ENCODE data around the gene RABL6. TPM values are rescaled to one million over a fixed set of nuclear protein-coding genes. Genes with fewer than 3 reads are reported as not detected.

Gene RABL6
- total RNA-seq, 3 donors from 2014 or later (not counting 1 experiment from before 2014, with no cell fraction given) = 72.7 to 82.5 (median 75.9) TPM

GRCh38 chr9:136808806-136809158, 1.0 kb downstream of the RABL6 start:
- Mint-ChIP-seq H3K27ac (peak overlapping the region; percentile 73 to 84), H3K4me1 (peaks cover 36 to 41% of the 10 kb centered on the region in 2 donors), H3K9me3 (no peaks in the 10 kb centered on the region), H3K27me3 (ENCODE audit: low read depth in 2 of 2) (no peaks in the 10 kb centered on the region), H3K4me3 (peak overlapping the region; percentile 91), H3K36me3 (no peaks in the 10 kb centered on the region)
- Histone ChIP-seq H3K9me3 (ENCODE audit: control insufficient read depth, insufficient read depth, low read length) (no peaks in the 10 kb centered on the region), H3K4me1 (ENCODE audit: control insufficient read depth, insufficient read depth, low read length) (peaks cover 36% of the 10 kb centered on the region), H3K36me3 (ENCODE audit: control insufficient read depth, insufficient read depth, low read length) (peaks cover 11% of the 10 kb centered on the region), H3K27me3 (ENCODE audit: control insufficient read depth, insufficient read depth, low read length) (no peaks in the 10 kb centered on the region), H3K27ac (ENCODE audit: low read length) (no peak overlapping the region), H3K4me3 (ENCODE audit: low read length) (peak overlapping the region; percentile 12)
- DNase-seq (peak in 1 of 2 donors; percentile 28), ATAC-seq (no peak)
- no peak for TF ChIP-seq CTCF (IDR thresholded peaks at IDR 0.05)
- whole genome bisulfite sequencing (ENCODE audit: insufficient coverage) = 8% methylated on average over 14 of the region's 14 CpGs
- intact Hi-C loops (cut with micrococcal nuclease) = loop anchor here (5.0 kb wide), 1 partner anchor 34 kb away; the partner anchor contains the start of gene AJM1

- H3K4me3 ChIP-seq (ENCODE audit: low read length) = no peak overlapping the region
- peaks cover 0 to 2% of the 10 kb centered on the region in 2 donors for H3K27me3 Mint-ChIP-seq (ENCODE audit: low read depth in 2 of 2)
- no peaks in the 10 kb centered on the region for H3K9me3 ChIP-seq (ENCODE audit: control insufficient read depth, insufficient read depth, low read length)
- ATAC-seq (no peak), DNase-seq (no peak)
- 97% methylated on average over 13 of the region's 13 CpGs for WGBS (ENCODE audit: insufficient coverage)
- H3K36me3 Mint-ChIP-seq = no peaks in the 10 kb centered on the region
- H3K9me3 Mint-ChIP-seq = no peaks in the 10 kb centered on the region
- no peaks in the 10 kb centered on the region for H3K27me3 ChIP-seq (ENCODE audit: control insufficient read depth, insufficient read depth, low read length)
- TF ChIP-seq CTCF (IDR thresholded peaks at IDR 0.05) = no peak
- H3K36me3 ChIP-seq (ENCODE audit: control insufficient read depth, insufficient read depth, low read length) = peaks cover 12% of the 10 kb centered on the region
- peaks cover 7% of the 10 kb centered on the region for H3K4me1 ChIP-seq (ENCODE audit: control insufficient read depth, insufficient read depth, low read length)
- intact Hi-C loops (cut with micrococcal nuclease) = no loop called here
- peak overlapping the region in 1 of 2 donors; percentile 18 for H3K27ac Mint-ChIP-seq
- H3K4me3 Mint-ChIP-seq = no peak overlapping the region
- H3K27ac ChIP-seq (ENCODE audit: low read length) = no peak overlapping the region
- peaks cover 21 to 35% of the 10 kb centered on the region in 2 donors for H3K4me1 Mint-ChIP-seq
These were observed 7.1 kb downstream of the RABL6 start for GRCh38 chr9:136814725-136815421.

- Histone ChIP-seq H3K9me3 (ENCODE audit: control insufficient read depth, insufficient read depth, low read length) (no peaks in the 10 kb centered on the region), H3K27me3 (ENCODE audit: control insufficient read depth, insufficient read depth, low read length) (no peaks in the 10 kb centered on the region), H3K36me3 (ENCODE audit: control insufficient read depth, insufficient read depth, low read length) (peaks cover 12% of the 10 kb centered on the region), H3K4me1 (ENCODE audit: control insufficient read depth, insufficient read depth, low read length) (peaks cover 5% of the 10 kb centered on the region), H3K4me3 (ENCODE audit: low read length) (no peak overlapping the region), H3K27ac (ENCODE audit: low read length) (no peak overlapping the region)
- no peak for TF ChIP-seq CTCF (IDR thresholded peaks at IDR 0.05)
- Mint-ChIP-seq H3K27ac (no peak overlapping the region), H3K4me3 (no peak overlapping the region), H3K9me3 (no peaks in the 10 kb centered on the region), H3K4me1 (peaks cover 17 to 36% of the 10 kb centered on the region in 2 donors), H3K27me3 (ENCODE audit: low read depth in 2 of 2) (peaks cover 0 to 2% of the 10 kb centered on the region in 2 donors), H3K36me3 (no peaks in the 10 kb centered on the region)
- no peak for ATAC-seq
- WGBS (ENCODE audit: insufficient coverage) = 25% methylated on average over 1 of the region's 1 CpG
- intact Hi-C loops (cut with micrococcal nuclease) = no loop called here
- DNase-seq = no peak
These were observed 7.7 kb downstream of the RABL6 start for GRCh38 chr9:136815422-136815782.
